Osteoblast (primary cell): ENCODE results near the gene SALL4. TPM values are rescaled to one million over a fixed set of nuclear protein-coding genes. Genes with fewer than 3 reads are reported as not detected.

Experiments used
- DNase-seq: peaks from one replicate; pipeline ENCODE4 v3.0.0; 2011; ENCODE audit warnings: low spot score, mixed read lengths; ENCODE audit not compliant: insufficient read length; ENCODE audit errors: missing footprints
- H2AFZ ChIP-seq: 2 replicates; pipeline ENCODE4 v1.6.0; 2011; ENCODE audit warnings: mild to moderate bottlenecking, low read length
- H3K27ac ChIP-seq: 2 replicates; pipeline ENCODE4 v1.5.1; 2011; ENCODE audit warnings: mild to moderate bottlenecking, low read depth, low read length, moderate library complexity
- H3K27me3 ChIP-seq: 2 replicates; pipeline ENCODE4 v1.6.0; 2012; ENCODE audit warnings: mild to moderate bottlenecking, control low read depth, inconsistent platforms, low read length, moderate library complexity; ENCODE audit not compliant: insufficient read depth
- H3K36me3 ChIP-seq: 2 replicates; pipeline ENCODE4 v1.5.1; 2011; ENCODE audit warnings: mild to moderate bottlenecking, low read length, control low read depth, moderate library complexity; ENCODE audit not compliant: insufficient read depth
- H3K4me1 ChIP-seq: 2 replicates; pipeline ENCODE4 v1.5.1; 2011; ENCODE audit warnings: mild to moderate bottlenecking, low read length, control low read depth, moderate library complexity; ENCODE audit not compliant: insufficient read depth
- H3K4me2 ChIP-seq: 2 replicates; pipeline ENCODE4 v1.6.0; 2011; ENCODE audit warnings: mild to moderate bottlenecking, low read length; ENCODE audit not compliant: insufficient read depth
- H3K4me3 ChIP-seq: fragments of 200-600 bp; sonication (generic); 3 replicates; pipeline ENCODE4 v1.5.1; 2012; ENCODE audit warnings: mild to moderate bottlenecking, low read length, inconsistent platforms; ENCODE audit not compliant: insufficient read depth
- H3K79me2 ChIP-seq: 2 replicates; pipeline ENCODE4 v1.6.0; 2012; ENCODE audit warnings: mild to moderate bottlenecking, low read length, control low read depth, inconsistent platforms; ENCODE audit not compliant: insufficient read depth
- H3K9me3 ChIP-seq: 2 replicates; pipeline ENCODE4 v1.5.1; 2011; ENCODE audit warnings: low read depth, low read length, control low read depth
- H4K20me1 ChIP-seq: 2 replicates; pipeline ENCODE4 v1.6.0; 2012; ENCODE audit warnings: mild to moderate bottlenecking, low read length, control low read depth; ENCODE audit not compliant: insufficient read depth
- CTCF ChIP-seq: IDR thresholded peaks from 2 replicates; pipeline ENCODE4 v1.5.1; 2011; ENCODE audit warnings: mild to moderate bottlenecking, low read depth, low read length, moderate library complexity; ENCODE audit errors: extremely low read depth
- total RNA-seq: library from RNA; depleted of rRNA; stranded (reverse); fragments of >200 nt; gene quantifications from 2 replicates; pipeline ENCODE4 v1.2.3, GENCODE V29; 2012

Gene SALL4
- 3.3 and 3.5 TPM in 2 replicates for total RNA-seq

GRCh38 chr20:51802170-51802751 lies at the start of gene SALL4:
Gene SALL4, minus strand, starts transcription at chr20:51802521. Its CDS starts 113 bp downstream, at chr20:51802408.
- no peaks in the 10 kb centered on the region for H3K36me3 ChIP-seq
- H3K79me2 ChIP-seq, result no peaks in the 10 kb centered on the region
- H3K4me3 ChIP-seq, result peak within 1 kb of the TSS; percentile 75
- no peak within 1 kb of the TSS for H3K27ac ChIP-seq
- peak within 1 kb of the TSS; percentile 94 for H2AFZ ChIP-seq
- DNase-seq, result no peak
- no peaks in the 10 kb centered on the region for H3K9me3 ChIP-seq
- peaks cover 13% of the 10 kb centered on the region for H3K4me1 ChIP-seq
- H4K20me1 ChIP-seq, result no peaks in the 10 kb centered on the region
- peak within 1 kb of the TSS; percentile 96 for H3K4me2 ChIP-seq
- TF ChIP-seq CTCF, result no peak
- H3K27me3 ChIP-seq, result peaks cover 41% of the 10 kb centered on the region

GRCh38 chr20:51848346-51848745 lies 46.0 kb upstream of the SALL4 start:
- no peaks in the 10 kb centered on the region for H3K9me3 ChIP-seq
- no peak overlapping the region for H2AFZ ChIP-seq
- no peak overlapping the region for H3K4me2 ChIP-seq
- no peak for TF ChIP-seq CTCF
- H3K27ac ChIP-seq, result no peak overlapping the region
- no peaks in the 10 kb centered on the region for H4K20me1 ChIP-seq
- H3K4me1 ChIP-seq, result no peaks in the 10 kb centered on the region
- H3K36me3 ChIP-seq, result no peaks in the 10 kb centered on the region
- DNase-seq, result no peak
- no peaks in the 10 kb centered on the region for H3K27me3 ChIP-seq
- H3K4me3 ChIP-seq, result no peak overlapping the region
- H3K79me2 ChIP-seq, result no peaks in the 10 kb centered on the region

GRCh38 chr20:51840865-51841264 lies 38.5 kb upstream of the SALL4 start:
- no peak overlapping the region for H2AFZ ChIP-seq
- no peaks in the 10 kb centered on the region for H4K20me1 ChIP-seq
- no peaks in the 10 kb centered on the region for H3K36me3 ChIP-seq
- H3K79me2 ChIP-seq, result no peaks in the 10 kb centered on the region
- H3K27ac ChIP-seq, result no peak overlapping the region
- no peak overlapping the region for H3K4me2 ChIP-seq
- H3K4me3 ChIP-seq, result no peak overlapping the region
- H3K4me1 ChIP-seq, result no peaks in the 10 kb centered on the region
- TF ChIP-seq CTCF, result no peak
- DNase-seq, result no peak
- H3K9me3 ChIP-seq, result no peaks in the 10 kb centered on the region
- no peaks in the 10 kb centered on the region for H3K27me3 ChIP-seq

- H4K20me1 ChIP-seq, result no peaks in the 10 kb centered on the region
- no peaks in the 10 kb centered on the region for H3K9me3 ChIP-seq
- H3K4me2 ChIP-seq, result no peak overlapping the region
- TF ChIP-seq CTCF, result no peak
- no peaks in the 10 kb centered on the region for H3K36me3 ChIP-seq
- no peaks in the 10 kb centered on the region for H3K79me2 ChIP-seq
- no peak overlapping the region for H2AFZ ChIP-seq
- no peak overlapping the region for H3K27ac ChIP-seq
- no peaks in the 10 kb centered on the region for H3K4me1 ChIP-seq
- DNase-seq, result no peak
- no peaks in the 10 kb centered on the region for H3K27me3 ChIP-seq
- H3K4me3 ChIP-seq, result no peak overlapping the region
These were observed 35.6 kb upstream of the SALL4 start for GRCh38 chr20:51837876-51838420.
